CD14-positive monocyte (primary cell): ENCODE results near the gene OLFM3. TPM values are rescaled to one million over a fixed set of nuclear protein-coding genes. Genes with fewer than 3 reads are reported as not detected.

Experiments
- DNase-seq, 3 donors: peaks; one replicate each; pipeline ENCODE4 v3.0.0-alpha.2; 2011 to 2022
- H2AFZ ChIP-seq: 2 replicates; pipeline ENCODE4 v1.6.0; 2012; ENCODE audit warnings: mild to moderate bottlenecking, low read depth, low read length, inconsistent platforms; ENCODE audit not compliant: insufficient read depth, poor library complexity, severe bottlenecking
- H3K27ac ChIP-seq, 2 donors: 1 replicate in 1 of 2; 2 replicates in 1 of 2; pipeline ENCODE4 v1.5.1; 2012 to 2013; ENCODE audit warnings: low read length in 2 of 2, control low read depth in 1 of 2, inconsistent platforms in 1 of 2, low read depth in 1 of 2, mild to moderate bottlenecking in 1 of 2
- H3K27me3 ChIP-seq, 2 donors: one replicate each; pipeline versions ENCODE4 v1.6.0 to v1.6.1; 2011 to 2013; ENCODE audit warnings: low read length in 2 of 2; ENCODE audit not compliant: control insufficient read depth in 2 of 2, insufficient read depth in 2 of 2
- H3K36me3 ChIP-seq, 2 donors: replicated peaks in 1 of 2; 1 replicate in 1 of 2; 2 replicates in 1 of 2; pipeline versions ENCODE4 v1.5.1 to v1.6.1; 2012 to 2013; ENCODE audit warnings: low read length in 2 of 2, control low read depth in 1 of 2, inconsistent platforms in 1 of 2, mild to moderate bottlenecking in 1 of 2; ENCODE audit not compliant: insufficient read depth in 2 of 2, control insufficient read depth in 1 of 2
- H3K4me1 ChIP-seq, 2 donors: 1 replicate in 1 of 2; 2 replicates in 1 of 2; pipeline versions ENCODE4 v1.5.1 to v1.6.1; 2012 to 2013; ENCODE audit warnings: low read length in 2 of 2, control low read depth in 1 of 2, inconsistent platforms in 1 of 2, mild to moderate bottlenecking in 1 of 2, moderate library complexity in 1 of 2; ENCODE audit not compliant: insufficient read depth in 2 of 2, control insufficient read depth in 1 of 2
- H3K4me2 ChIP-seq: replicated peaks from 2 replicates; pipeline ENCODE3; 2012; ENCODE audit warnings: low read length, moderate library complexity, mild to moderate bottlenecking; ENCODE audit not compliant: poor library complexity, severe bottlenecking; ENCODE audit errors: extremely low read depth
- H3K4me3 ChIP-seq, 3 experiments: fragments of 200-600 bp in 1 of 3; sonication (generic) in 1 of 3; replicated peaks in 1 of 3; 1 replicate in 2 of 3; 2 replicates in 1 of 3; pipeline ENCODE4 v1.5.1; 2011 to 2013; ENCODE audit warnings: low read length in 3 of 3, mild to moderate bottlenecking in 3 of 3, control low read depth in 2 of 3, low read depth in 2 of 3, inconsistent platforms in 1 of 3, moderate library complexity in 1 of 3
- H3K79me2 ChIP-seq: 2 replicates; pipeline ENCODE4 v1.6.0; 2012; ENCODE audit warnings: mild to moderate bottlenecking, control low read depth, inconsistent platforms, low read length, moderate library complexity; ENCODE audit not compliant: insufficient read depth
- H3K9ac ChIP-seq: 2 replicates; pipeline ENCODE4 v1.6.0; 2017; ENCODE audit warnings: low read length, mild to moderate bottlenecking; ENCODE audit not compliant: insufficient read depth, poor library complexity, severe bottlenecking
- H3K9me3 ChIP-seq, 2 donors: replicated peaks in 1 of 2; 1 replicate in 1 of 2; 2 replicates in 1 of 2; pipeline versions ENCODE4 v1.5.1 to v1.6.1; 2012 to 2013; ENCODE audit warnings: low read length in 2 of 2, control low read depth in 1 of 2; ENCODE audit not compliant: control insufficient read depth in 1 of 2, insufficient read depth in 1 of 2
- H4K20me1 ChIP-seq: 2 replicates; pipeline ENCODE4 v1.6.0; 2012; ENCODE audit warnings: mild to moderate bottlenecking, low read length, control low read depth, moderate library complexity; ENCODE audit not compliant: insufficient read depth
- H3K27ac Mint-ChIP-seq, 7 donors: one replicate each; pipeline ENCODE4 v1.8.0; 2020; ENCODE audit warnings: mild to moderate bottlenecking in 7 of 7, mixed read lengths in 7 of 7, moderate library complexity in 6 of 7, inconsistent platforms in 2 of 7
- H3K27me3 Mint-ChIP-seq, 3 donors: one replicate each; pipeline ENCODE4 v1.8.0; 2021 to 2022; ENCODE audit warnings: low read depth in 3 of 3, mild to moderate bottlenecking in 3 of 3, mixed read lengths in 3 of 3, moderate library complexity in 3 of 3, inconsistent platforms in 1 of 3
- H3K36me3 Mint-ChIP-seq, 2 donors: one replicate each; pipeline ENCODE4 v1.8.0; 2020; ENCODE audit warnings: mixed read lengths in 2 of 2, inconsistent platforms in 1 of 2, mild to moderate bottlenecking in 1 of 2
- H3K4me1 Mint-ChIP-seq: one replicate; pipeline ENCODE4 v1.8.0; 2020; ENCODE audit warnings: mild to moderate bottlenecking, mixed read lengths
- H3K4me3 Mint-ChIP-seq, 2 donors: one replicate each; pipeline ENCODE4 v1.8.0; 2020; ENCODE audit warnings: mild to moderate bottlenecking in 2 of 2, mixed read lengths in 2 of 2, moderate library complexity in 1 of 2
- H3K9me3 Mint-ChIP-seq, 7 donors: one replicate each; pipeline ENCODE4 v1.8.0; 2020 to 2022; ENCODE audit warnings: mixed read lengths in 7 of 7, mild to moderate bottlenecking in 6 of 7, moderate library complexity in 6 of 7, inconsistent platforms in 2 of 7
- CTCF ChIP-seq: fragments of 200-600 bp; IDR thresholded peaks from one replicate; pipeline ENCODE4 v1.8.0; 2022; ENCODE audit warnings: antibody characterized with exemption, mild to moderate bottlenecking
- WGBS: methylation state at CpG from one replicate; pipeline ENCODE4 v1.1.5; 2013; ENCODE audit warnings: missing lambda C conversion rate; ENCODE audit not compliant: insufficient coverage; 5-methylcytosine and 5-hydroxymethylcytosine counted together
- intact Hi-C, 2 donors: fragments of 100-400 bp; cut with micrococcal nuclease; formaldehyde crosslinking; loops; one replicate each; pipeline versions ENCODE4 v1.15.0 to v1.15.1; 2023
- polyA plus RNA-seq, 3 donors: library from polyadenylated mRNA; depleted of rRNA in 1 of 3; unstranded in 2 of 3; stranded (reverse) in 1 of 3; fragments of 300-500 nt in 2 of 3; fragments of >200 nt in 1 of 3; fragmentation: Illumina TruSeq in 2 of 3; gene quantifications; 1 replicate in 2 of 3; 2 replicates in 1 of 3; pipeline ENCODE4 v1.2.3, GENCODE V29; 2012 to 2021

OLFM3 gene
- polyA plus RNA-seq, 3 donors = not detected

GRCh38 chr1:101957771-101958170 is 39.0 kb downstream of the OLFM3 start:
- H3K9ac ChIP-seq = no peak overlapping the region
- no peaks in the 10 kb centered on the region for H3K27me3 Mint-ChIP-seq
- H3K36me3 ChIP-seq = no peaks in the 10 kb centered on the region
- no peak overlapping the region for H3K27ac Mint-ChIP-seq
- H3K4me1 ChIP-seq = no peaks in the 10 kb centered on the region
- no peaks in the 10 kb centered on the region for H3K36me3 Mint-ChIP-seq
- no peak overlapping the region for H3K27ac ChIP-seq
- no peak for DNase-seq
- no peaks in the 10 kb centered on the region for H4K20me1 ChIP-seq
- TF ChIP-seq CTCF = no peak
- H3K4me3 Mint-ChIP-seq = no peak overlapping the region
- no peaks in the 10 kb centered on the region for H3K9me3 ChIP-seq
- intact Hi-C loops = no loop called here
- no peak overlapping the region for H3K4me2 ChIP-seq
- H3K9me3 Mint-ChIP-seq = no peaks in the 10 kb centered on the region
- no peak overlapping the region for H3K4me3 ChIP-seq
- no peak overlapping the region for H2AFZ ChIP-seq
- no peaks in the 10 kb centered on the region for H3K4me1 Mint-ChIP-seq
- H3K79me2 ChIP-seq = no peaks in the 10 kb centered on the region
- H3K27me3 ChIP-seq = no peaks in the 10 kb centered on the region

GRCh38 chr1:101953623-101954022 is 43.1 kb downstream of the OLFM3 start:
- no peak overlapping the region for H3K27ac ChIP-seq
- no peaks in the 10 kb centered on the region for H3K36me3 ChIP-seq
- intact Hi-C loops = no loop called here
- H3K4me1 ChIP-seq = no peaks in the 10 kb centered on the region
- Mint-ChIP-seq H3K27ac (no peak overlapping the region), H3K4me1 (no peaks in the 10 kb centered on the region), H3K27me3 (no peaks in the 10 kb centered on the region), H3K9me3 (peaks cover 0 to 10% (median 2%) of the 10 kb centered on the region in 7 donors), H3K36me3 (no peaks in the 10 kb centered on the region), H3K4me3 (no peak overlapping the region)
- no peak for DNase-seq
- no peak for TF ChIP-seq CTCF
- no peaks in the 10 kb centered on the region for H3K27me3 ChIP-seq
- H4K20me1 ChIP-seq = no peaks in the 10 kb centered on the region
- no peak overlapping the region for H3K9ac ChIP-seq
- no peaks in the 10 kb centered on the region for H3K9me3 ChIP-seq
- H3K79me2 ChIP-seq = no peaks in the 10 kb centered on the region
- no CpG with 5 or more reads among the region's 1 CpG for WGBS
- no peak overlapping the region for H2AFZ ChIP-seq
- H3K4me2 ChIP-seq = no peak overlapping the region
- H3K4me3 ChIP-seq = no peak overlapping the region
